GM12874 (cell line): ENCODE measurements around the gene TECTB.

ENCODE experiments used
- TF ChIP-seq, protein P1 (sequence below): IDR thresholded peaks from 2 replicates; pipeline ENCODE4 v1.5.1; 2011; ENCODE audit warnings: low read depth, mild to moderate bottlenecking, control low read depth, low read length, moderate library complexity; ENCODE audit not compliant: insufficient read depth

TECTB gene

DNA sequence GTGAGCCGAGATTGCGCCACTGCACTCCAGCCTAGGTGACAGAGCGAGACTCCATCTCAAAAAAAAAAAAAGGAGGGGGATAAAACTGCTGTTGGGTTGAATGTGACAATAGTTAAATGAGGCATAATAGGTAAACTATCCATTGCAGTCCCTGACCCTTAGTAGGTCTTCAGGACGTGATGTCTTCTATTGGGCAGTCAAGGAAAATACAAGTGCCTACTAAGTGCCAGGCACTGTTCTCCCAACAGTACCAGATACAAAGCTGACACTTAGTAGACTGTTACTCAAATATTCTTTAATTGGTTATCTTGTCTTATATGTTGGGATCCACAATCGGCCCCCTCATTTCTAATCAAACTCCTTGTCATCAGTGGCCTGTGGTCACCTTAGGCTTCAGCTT lies 63.6 kb downstream of the TECTB start:
- TF ChIP-seq, protein P1, sequence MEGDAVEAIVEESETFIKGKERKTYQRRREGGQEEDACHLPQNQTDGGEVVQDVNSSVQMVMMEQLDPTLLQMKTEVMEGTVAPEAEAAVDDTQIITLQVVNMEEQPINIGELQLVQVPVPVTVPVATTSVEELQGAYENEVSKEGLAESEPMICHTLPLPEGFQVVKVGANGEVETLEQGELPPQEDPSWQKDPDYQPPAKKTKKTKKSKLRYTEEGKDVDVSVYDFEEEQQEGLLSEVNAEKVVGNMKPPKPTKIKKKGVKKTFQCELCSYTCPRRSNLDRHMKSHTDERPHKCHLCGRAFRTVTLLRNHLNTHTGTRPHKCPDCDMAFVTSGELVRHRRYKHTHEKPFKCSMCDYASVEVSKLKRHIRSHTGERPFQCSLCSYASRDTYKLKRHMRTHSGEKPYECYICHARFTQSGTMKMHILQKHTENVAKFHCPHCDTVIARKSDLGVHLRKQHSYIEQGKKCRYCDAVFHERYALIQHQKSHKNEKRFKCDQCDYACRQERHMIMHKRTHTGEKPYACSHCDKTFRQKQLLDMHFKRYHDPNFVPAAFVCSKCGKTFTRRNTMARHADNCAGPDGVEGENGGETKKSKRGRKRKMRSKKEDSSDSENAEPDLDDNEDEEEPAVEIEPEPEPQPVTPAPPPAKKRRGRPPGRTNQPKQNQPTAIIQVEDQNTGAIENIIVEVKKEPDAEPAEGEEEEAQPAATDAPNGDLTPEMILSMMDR = no peak

DNA sequence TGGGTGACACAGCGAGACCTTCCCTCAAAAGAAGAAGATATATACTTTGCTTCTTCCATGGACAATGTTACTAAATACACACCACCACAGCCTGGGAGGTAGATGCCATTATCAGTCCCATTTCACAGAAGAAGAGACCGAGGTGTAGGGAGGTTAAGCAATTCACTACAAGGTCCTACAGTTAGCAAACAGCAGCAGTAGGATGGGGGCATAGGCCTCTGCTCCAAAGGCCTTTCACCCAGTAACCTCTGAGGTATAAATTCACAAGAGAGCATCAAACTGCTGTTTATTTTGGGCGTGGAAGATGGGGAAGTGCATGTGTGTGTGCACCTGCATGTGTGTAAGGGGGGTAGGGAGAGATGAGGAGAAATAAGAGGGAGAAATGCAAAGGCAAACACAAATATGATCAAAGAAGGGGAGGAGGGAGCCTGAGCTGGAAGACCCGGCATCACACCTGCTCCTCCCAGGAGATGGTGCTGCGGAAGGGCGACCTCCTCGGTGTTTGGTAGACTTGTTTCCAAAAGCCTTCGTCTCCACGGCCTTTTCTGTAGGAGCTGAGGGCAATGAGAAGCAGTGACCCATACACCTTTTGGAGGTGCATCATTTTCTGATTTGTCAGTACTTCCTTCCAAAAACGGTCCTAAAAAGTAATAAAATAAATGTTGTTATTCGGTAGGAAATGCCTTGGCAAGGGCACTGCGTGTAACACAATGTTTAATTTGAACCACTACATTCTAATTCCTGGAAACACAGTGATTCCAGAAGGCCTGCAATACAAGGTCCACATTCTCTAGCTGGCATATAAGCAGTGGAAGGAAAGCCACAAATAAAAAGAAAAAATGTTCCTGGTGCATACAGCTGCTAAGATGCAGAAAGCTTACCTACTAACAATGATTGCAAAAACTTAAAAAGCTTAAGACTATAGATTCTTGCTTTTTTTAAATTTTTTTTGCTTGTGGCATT lies 64.8 kb downstream of the TECTB start:
- TF ChIP-seq, protein P1 = no peak

DNA sequence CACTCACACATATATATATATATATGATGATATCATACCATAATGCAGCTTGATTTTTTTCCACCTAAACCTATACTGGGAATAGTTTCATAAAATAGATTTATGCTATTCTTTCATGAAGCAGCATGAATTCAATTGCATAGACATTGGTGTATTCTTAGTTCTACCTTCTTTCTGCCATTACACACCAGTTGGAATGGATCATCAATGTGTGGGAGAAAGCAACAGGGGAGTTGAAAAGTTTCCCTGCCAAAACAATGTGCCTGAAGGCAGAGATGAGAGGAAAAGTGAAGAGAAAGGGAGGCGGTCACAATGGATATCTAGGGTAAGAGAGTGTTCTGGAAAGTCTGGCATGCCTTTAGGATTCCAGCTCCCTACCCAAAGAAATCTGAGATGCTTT lies 65.6 kb downstream of the TECTB start:
- TF ChIP-seq, protein P1 = no peak

DNA sequence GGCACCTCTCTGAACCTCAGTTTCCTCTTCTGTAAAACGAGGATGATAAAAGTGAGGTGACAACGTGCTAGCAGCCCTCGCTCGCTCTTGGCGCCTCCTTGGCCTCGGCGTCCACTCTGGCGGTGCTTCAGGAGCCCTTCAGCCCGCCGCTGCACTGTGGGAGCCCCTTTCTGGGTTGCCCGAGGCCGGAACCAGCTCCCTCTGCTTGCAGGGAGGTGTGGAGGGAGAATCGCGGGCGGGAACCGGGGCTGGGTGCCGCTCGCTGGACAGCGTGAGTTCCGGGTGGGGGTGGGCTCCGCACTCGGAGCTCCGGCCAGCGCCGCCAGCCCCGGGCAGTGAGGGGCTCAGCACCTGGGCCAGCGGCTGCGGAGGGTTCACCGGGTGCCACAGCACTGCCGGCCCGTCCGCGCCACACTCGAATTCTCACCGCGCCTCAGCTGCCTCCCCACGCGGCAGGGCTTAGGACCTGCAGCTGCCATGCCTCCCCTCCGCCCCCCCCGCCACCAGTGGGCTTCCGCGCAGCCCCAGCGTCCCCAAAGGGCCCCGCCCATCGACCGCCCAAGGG lies 66.4 kb downstream of the TECTB start:
- TF ChIP-seq, protein P1 = no peak

DNA sequence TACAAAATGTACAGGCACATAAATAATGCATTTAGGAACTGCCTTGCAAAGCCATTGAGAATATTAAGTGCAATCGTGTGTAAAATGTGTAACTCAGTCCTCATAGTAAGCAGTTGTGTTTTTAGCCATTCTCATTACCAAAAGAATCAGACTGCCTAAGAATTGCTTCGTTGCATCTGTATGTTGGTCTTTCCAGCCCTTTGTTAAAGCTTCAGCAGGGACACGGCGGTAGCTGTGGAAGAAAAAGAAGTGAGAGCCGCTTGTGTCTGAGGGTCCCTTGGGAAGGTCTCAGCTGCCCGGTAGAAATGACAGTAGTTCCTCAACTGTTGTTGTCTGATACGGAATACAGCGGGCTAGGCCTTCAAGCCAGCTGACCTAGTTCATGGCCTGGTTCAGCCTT lies 67.9 kb downstream of the TECTB start:
- TF ChIP-seq, protein P1 = no peak

DNA sequence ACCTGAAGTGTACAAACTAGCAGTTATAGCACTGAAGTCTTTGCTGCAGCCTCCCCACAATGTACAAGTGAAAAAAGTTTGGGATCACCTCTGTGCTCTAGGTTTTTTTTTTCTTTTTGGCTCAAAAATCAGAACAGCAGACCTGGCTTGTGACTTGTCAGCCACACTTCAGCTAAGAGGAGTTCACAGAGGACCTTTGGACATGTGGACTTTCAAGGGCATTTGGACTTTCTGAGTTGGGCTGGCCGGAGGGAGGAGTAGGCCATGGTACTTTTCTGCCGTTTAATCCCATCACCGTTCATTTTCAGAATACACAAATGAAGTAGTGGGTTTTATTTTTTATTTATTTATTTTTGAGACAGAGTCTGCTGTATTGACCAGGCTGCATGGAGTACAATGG lies 68.8 kb downstream of the TECTB start:
- TF ChIP-seq, protein P1 = no peak

DNA sequence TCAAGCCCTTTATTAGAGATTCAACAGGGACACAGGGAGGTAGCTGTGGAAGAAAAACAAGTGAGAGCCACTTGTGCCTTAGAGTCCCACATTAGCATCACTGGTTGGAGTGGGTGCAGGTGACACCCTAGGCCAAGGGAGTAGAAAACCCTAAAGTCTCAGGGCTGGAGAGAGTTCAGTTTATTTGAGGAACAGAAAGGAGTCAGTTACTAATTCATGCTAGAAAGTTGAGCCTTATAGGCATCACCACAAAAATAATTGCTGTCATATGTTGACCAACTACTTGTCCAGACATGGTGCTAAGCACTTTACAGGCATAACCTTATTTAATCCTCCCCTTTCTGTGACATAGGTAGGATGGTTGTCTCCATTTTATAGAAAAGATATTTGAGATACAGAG lies 69.8 kb downstream of the TECTB start:
- TF ChIP-seq, protein P1 = no peak
